Stimulated activated CD8-positive, alpha-beta memory T cell treated with anti-CD3 and anti-CD28 coated beads, Interleukin-15, amount 100 ng/mL, for 24 hours (primary cell): Measurements from ENCODE around the gene PRAMEF12.
"Not testable (repeated sequence)": the region's sequence is repeated elsewhere in the genome, so short reads cannot be mapped to it uniquely, and the experiment has no call there.

Experiments
- DNase-seq: peaks from one replicate; pipeline ENCODE4 v3.0.0-alpha.2; 2020; ENCODE audit warnings: low read depth

PRAMEF12 gene

DNA sequence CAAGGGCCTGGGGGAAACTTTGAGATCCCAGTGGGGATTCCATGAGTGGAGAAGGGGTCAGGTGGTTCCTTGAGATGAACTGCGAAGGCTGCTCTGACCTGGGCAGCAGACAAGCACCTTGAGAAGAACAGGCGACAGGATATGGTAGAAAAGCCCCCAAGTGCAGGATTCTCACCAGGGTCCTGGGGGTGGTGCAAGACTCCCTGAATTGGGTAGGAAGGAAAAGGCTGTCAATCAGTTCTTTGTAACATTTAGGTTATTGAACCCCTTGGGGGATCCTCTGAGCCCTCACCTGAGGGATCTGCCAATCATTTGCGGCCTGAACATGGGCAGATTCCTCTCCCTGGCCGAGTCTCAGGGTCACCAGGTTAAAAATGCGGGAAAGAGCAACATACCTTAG, 2.4 kb upstream of the PRAMEF12 start:
- no peak for DNase-seq

DNA sequence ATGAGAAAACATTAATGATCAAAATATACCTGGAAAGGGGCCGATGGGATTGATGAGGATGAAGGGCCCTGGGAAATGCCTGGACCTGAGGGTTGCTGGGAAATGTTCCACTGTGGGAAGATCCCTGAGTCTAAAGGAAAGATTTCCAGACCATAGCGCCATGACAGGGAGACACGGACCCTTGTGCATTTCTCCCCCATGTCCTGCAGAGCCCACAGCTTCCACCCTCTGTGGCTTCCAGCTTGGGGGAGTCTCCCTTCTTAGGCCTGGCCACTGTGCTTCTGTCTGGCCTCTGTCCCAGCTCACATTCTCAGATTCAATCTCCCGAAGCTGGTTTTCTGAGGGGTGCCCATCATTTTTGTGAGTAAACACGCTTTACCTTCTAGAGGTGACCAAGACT, 1.0 kb upstream of the PRAMEF12 start:
- no peak for DNase-seq

DNA sequence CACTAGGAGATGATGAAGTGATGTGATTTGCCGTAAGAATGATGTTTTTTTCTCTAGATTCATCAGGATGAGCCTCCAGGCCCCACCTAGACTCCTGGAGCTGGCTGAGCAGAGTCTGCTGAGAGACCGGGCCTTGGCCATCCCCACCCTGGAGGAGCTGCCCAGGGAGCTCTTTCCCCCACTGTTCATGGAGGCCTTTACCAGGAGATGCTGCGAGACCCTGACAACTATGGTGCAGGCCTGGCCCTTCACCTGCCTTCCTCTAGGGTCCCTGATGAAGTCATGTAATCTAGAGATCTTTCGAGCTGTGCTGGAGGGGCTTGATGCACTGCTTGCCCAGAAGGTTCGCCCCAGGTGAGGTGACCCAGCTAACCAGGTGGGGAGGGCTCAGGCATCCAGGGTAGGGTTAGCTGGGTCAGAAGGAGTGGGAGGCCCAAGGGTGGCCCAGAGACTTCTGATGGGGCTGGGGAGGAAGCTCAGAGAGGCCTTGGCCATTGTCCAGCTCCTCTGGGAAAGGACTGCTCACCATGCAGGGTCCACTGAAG, 1.3 kb downstream of the PRAMEF12 start:
- DNase-seq, result no peak

DNA sequence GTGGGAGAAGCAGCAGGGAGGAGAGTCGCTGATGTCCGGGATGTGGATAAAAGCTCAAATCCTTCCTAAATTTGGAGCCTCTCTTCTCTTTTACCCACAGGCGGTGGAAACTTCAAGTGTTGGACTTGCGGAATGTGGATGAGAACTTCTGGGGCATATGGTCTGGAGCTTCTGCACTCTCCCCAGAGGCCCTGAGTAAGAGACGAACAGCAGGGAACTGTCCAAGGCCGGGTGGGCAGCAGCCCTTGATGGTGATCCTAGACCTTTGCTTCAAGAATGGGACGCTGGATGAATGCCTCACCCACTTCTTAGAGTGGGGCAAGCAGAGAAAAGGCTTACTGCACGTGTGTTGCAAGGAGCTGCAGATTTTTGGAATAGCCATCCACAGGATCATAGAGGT, 1.9 kb downstream of the PRAMEF12 start:
- DNase-seq, result no peak

DNA sequence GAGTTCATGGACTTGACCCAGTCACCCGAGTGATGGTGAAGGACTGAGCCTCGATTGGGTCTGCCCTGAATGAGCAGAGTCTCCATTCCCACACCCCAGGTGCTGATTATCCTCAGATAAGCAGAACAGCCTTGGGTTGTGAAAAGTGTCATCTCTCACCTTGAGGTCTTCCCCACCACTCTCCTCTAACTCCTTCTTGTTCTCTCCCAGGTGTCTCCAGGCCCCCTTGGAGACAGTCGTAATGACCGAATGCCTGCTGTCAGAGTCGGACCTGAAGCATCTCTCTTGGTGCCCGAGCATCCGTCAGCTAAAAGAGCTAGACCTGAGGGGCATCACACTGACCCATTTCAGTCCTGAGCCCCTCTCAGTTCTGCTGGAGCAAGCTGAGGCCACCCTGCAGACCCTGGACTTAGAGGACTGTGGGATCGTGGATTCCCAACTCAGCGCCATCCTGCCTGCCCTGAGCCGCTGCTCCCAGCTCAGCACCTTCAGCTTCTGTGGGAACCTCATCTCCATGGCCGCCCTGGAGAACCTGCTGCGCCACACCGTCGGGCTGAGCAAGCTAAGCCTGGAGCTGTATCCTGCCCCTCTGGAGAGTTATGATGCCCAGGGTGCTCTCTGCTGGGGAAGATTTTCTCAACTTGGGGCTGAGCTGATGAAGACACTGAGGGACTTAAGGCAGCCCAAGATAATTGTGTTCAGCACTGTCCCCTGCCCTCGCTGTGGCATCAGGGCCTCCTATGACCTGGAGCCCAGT, 3.4 kb downstream of the PRAMEF12 start:
- DNase-seq, result no peak

DNA sequence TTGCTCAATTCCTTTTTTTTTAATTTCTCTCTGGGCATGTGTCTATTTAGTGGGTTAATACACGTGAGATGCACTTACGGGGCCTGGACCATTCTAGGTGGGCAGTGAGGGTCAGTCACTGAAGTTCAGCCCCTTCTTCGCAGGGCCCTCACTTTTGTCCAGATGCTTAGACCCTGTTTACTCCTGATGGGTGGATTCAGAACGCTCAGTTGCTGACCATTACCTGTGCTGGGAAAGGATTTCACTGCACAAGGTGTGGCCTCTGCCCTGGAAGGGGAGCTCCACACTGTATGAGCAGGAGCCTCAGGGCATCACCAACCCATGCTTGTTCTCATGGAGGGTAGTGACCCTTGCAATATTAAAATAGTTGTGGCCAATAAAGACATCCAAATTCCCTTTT, 4.5 kb downstream of the PRAMEF12 start:
- DNase-seq, result no peak

DNA sequence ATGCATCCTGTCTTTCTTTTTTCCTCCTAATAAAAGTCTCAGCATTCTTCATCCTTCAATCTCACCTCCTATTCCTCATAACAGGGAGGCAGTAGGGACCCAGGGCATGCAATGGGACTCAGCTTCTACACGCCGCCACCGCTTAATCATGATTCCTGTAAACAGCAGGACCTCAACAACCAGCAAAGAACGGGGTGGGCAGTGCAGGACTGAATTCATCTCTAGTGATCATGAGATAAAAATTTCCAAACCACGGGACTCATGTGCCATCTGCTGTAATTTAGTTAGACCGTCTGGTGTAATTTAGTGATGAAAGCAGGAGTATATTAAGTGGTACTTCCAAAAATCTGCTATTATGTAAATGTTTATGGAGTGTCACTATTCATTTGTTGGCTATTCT, 5.4 kb downstream of the PRAMEF12 start:
- no peak for DNase-seq

DNA sequence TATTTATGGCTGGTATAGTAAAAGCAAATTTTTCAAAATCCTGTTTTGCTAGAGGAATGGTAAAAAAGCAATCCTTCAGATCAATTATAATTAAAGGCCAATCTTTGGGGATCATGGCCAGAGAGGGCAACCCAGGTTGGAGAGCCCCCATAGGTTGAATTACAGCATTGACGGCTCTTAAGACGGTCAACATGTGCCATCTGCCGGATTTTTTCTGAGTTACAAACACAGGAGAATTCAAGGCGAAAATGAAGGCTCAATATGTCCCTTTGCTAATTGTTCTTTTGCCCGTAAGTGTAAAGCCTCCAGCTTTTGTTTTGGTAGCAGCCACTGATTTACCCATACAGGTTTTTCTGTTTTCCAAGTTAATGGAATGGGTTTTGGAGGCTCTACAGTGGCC, 8.0 kb downstream of the PRAMEF12 start:
- not testable (repeated sequence) for DNase-seq

DNA sequence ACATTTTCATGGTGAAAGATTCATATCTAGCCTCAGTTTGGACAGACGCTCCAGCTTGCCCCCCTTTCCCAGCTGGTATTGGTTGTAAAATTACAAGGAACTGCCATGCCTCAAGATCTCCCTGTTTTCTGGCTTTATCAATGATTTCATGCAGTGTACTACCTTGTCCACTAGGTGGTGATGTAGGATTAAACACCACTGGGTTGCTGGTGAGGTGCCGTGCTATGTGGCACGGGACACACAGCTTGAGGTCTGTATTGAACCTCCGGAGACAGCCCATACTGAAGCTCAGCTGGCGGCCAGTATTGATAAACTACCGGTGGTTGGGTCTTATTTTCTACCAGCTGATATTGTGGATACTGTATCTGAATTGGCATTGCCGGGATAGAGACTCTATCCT, 10.2 kb downstream of the PRAMEF12 start:
- not testable (repeated sequence) for DNase-seq

DNA sequence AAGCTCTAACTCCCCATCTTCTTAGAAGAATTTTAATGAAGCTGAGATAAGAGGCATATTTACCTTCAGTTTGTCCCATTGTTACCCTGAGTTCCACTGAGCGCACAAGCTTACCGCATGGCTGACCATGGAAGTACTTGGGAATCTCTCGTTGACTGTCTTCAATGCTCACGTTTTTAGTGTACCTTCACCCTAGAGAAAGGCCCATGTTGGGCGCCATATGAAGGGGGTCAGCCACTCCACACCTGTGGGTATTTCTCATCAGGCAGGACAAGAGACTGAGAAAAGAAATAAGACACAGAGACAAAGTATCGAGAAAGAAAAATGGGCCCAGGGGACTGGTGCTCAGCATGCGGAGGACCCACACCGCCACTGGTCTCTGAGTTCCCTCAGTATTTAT, 11.2 kb downstream of the PRAMEF12 start:
- DNase-seq, result not testable (repeated sequence)

DNA sequence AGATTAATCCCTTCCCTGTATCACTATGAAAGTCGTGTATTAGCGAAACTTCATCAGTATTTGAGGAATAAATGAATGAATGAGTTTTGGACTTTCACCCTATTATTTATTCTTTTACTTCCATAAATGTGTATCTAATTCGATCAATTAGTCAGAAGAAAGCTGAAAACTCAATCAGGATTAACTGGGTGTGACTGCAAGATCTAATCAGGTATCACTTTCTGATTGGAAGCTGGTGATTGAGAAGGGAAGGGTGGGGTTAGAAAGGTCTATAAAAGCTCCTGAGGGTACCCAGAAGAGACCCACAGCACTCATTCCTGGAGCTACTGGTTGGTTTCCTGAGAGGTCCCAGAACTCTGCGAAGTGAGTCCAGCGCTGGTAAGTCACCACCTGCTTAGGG, 17.6 kb downstream of the PRAMEF12 start, which contains the start of gene PRAMEF1:
Gene PRAMEF1 (plus strand): TSS at position 301 of the 400 bp plus-strand sequence. CDS start 1,831 bp downstream, outside the sequence.
- DNase-seq, result not testable (repeated sequence)

DNA sequence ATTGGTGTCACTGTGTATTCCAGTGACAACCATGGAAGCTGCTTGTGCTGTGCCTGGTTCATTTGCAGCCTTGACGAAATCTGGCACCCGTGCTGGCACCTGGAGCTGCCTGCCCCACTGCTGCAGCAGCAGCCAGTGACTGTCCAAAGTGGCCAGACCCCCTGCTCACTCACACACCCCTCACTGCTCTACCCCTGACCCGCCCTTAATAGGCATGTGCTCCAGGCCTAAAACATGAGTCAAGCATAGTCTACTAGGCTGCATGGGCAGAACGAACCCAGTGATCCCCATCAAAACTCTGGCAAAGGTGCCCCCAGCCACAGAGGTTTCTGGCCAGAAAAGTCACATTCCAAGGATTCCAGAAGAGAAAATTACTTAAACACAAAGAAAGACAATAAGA, 25.4 kb downstream of the PRAMEF12 start:
- no peak for DNase-seq

DNA sequence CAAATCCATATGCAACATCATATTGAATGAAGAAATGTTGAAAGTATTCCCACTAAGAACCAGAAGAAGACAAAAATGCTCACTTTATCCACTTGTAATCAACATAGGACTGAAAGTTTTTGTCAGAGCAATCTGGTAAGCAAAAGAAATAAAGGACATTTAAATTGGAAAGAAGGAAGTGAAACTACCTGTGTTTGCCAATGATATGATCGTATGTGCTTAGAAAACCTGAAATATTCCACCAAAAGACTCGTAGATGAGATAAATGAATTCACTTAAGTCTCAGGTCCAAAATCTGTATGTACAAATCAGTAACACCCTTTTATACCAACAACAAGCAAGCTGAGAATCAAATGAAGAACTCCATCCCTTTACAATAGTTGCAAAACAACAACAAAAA, 26.2 kb downstream of the PRAMEF12 start:
- DNase-seq, result no peak

DNA sequence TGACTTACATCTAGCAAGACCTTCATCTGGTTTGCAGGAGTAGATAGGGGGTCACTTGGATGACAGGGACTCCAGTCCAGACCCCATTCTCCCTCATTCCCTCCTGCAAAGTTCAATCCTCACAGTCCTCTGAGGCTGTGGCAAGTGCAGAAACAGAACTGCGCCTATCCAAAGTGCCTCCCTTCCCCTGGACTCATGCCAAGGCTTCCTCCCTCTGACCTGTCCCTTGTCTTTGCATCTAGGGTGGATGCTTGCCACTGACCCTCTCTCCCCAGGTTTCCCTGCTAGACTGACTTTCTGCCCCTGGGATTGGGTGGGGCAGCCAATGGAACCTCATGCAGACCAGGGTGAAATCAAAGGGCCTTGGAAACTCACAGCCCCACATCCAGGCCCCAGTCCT, 36.4 kb downstream of the PRAMEF12 start:
- no peak for DNase-seq

DNA sequence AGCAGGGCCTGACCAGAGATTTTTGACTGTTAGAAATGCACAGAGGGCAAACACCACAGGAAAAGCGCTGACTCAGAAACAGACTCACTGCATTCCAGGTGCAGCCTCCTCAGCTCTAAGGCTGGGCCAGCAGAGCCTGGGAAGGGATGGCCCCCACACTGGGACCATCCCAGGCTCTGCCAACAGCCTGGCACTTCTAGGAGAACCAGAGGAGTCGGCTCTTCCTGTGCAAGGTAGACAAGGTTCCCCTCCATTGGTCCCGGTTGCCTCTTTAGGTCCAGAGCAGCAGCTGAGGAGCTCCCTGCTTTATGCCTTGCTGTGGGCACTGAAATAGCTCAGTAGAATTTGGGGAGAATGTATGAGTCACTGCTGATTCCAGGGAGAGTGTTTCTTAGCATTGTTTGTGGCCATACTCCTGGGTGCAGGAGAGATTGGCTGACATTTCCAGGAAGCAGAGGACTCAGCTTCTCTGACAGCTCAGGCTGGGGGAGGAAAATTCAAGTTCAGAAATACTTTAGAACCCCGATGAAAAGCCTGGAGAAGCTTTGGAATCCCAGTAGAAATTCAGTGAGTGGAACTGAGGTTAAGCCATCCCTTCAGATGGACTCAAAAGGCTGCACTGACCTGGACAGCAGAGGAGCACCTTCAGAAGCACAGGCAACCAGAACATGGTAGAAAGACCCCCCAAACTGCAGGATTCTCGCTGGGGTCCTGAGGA, 37.3 kb downstream of the PRAMEF12 start:
- no peak for DNase-seq

DNA sequence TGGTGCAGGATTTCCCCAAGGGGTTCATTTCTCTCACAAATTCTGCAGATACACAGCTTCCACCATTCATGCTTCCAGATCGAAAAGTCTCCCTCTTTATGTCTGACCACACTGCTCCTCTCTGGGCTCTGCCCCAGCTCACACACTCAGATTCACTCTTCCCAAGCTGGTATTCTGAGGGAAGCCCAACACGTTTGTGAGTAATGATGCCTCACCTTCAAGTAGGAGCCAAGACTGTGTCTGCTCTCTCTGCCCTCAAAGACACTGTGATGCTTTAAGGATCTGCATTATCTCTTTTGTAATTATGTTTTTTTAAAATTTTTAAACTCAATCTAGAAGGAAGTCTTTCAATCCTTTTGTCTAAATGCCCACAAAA, 37.9 kb downstream of the PRAMEF12 start:
- no peak for DNase-seq

DNA sequence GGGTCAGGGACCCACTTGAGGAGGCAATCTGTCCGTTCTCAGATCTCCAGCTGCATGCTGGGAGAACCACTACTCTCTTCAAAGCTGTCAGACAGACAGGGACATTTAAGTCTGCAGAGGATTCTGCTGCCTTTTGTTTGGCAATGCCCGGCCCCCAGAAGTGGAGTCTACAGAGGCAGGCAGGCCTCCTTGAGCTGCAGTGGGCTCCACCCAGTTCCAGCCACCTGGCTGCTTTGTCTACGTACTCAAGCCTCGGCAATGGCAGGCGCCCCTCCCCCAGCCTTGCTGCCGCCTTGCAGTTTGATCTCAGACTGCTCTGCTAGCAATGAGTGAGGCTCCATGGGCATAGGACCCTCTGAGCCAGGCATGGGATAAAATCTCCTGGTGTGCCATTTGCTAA, 45.5 kb downstream of the PRAMEF12 start:
- DNase-seq, result not testable (repeated sequence)
